CD14-positive monocyte (primary cell): Measurements from ENCODE around the gene PDF. TPM values are rescaled to one million over a fixed set of nuclear protein-coding genes. Genes with fewer than 3 reads are reported as not detected.

Experiments
- DNase-seq, 3 donors: peaks; one replicate each; pipeline ENCODE4 v3.0.0-alpha.2; 2011 to 2022
- H2AFZ ChIP-seq: 2 replicates; pipeline ENCODE4 v1.6.0; 2012; ENCODE audit warnings: mild to moderate bottlenecking, low read depth, low read length, inconsistent platforms; ENCODE audit not compliant: insufficient read depth, poor library complexity, severe bottlenecking
- H3K27ac ChIP-seq, 2 donors: 1 replicate in 1 of 2; 2 replicates in 1 of 2; pipeline ENCODE4 v1.5.1; 2012 to 2013; ENCODE audit warnings: low read length in 2 of 2, control low read depth in 1 of 2, inconsistent platforms in 1 of 2, low read depth in 1 of 2, mild to moderate bottlenecking in 1 of 2
- H3K27me3 ChIP-seq, 2 donors: one replicate each; pipeline versions ENCODE4 v1.6.0 to v1.6.1; 2011 to 2013; ENCODE audit warnings: low read length in 2 of 2; ENCODE audit not compliant: control insufficient read depth in 2 of 2, insufficient read depth in 2 of 2
- H3K36me3 ChIP-seq, 2 donors: replicated peaks in 1 of 2; 1 replicate in 1 of 2; 2 replicates in 1 of 2; pipeline versions ENCODE4 v1.5.1 to v1.6.1; 2012 to 2013; ENCODE audit warnings: low read length in 2 of 2, control low read depth in 1 of 2, inconsistent platforms in 1 of 2, mild to moderate bottlenecking in 1 of 2; ENCODE audit not compliant: insufficient read depth in 2 of 2, control insufficient read depth in 1 of 2
- H3K4me1 ChIP-seq, 2 donors: 1 replicate in 1 of 2; 2 replicates in 1 of 2; pipeline versions ENCODE4 v1.5.1 to v1.6.1; 2012 to 2013; ENCODE audit warnings: low read length in 2 of 2, control low read depth in 1 of 2, inconsistent platforms in 1 of 2, mild to moderate bottlenecking in 1 of 2, moderate library complexity in 1 of 2; ENCODE audit not compliant: insufficient read depth in 2 of 2, control insufficient read depth in 1 of 2
- H3K4me2 ChIP-seq: replicated peaks from 2 replicates; pipeline ENCODE3; 2012; ENCODE audit warnings: low read length, moderate library complexity, mild to moderate bottlenecking; ENCODE audit not compliant: poor library complexity, severe bottlenecking; ENCODE audit errors: extremely low read depth
- H3K4me3 ChIP-seq, 3 experiments: fragments of 200-600 bp in 1 of 3; sonication (generic) in 1 of 3; replicated peaks in 1 of 3; 1 replicate in 2 of 3; 2 replicates in 1 of 3; pipeline ENCODE4 v1.5.1; 2011 to 2013; ENCODE audit warnings: low read length in 3 of 3, mild to moderate bottlenecking in 3 of 3, control low read depth in 2 of 3, low read depth in 2 of 3, inconsistent platforms in 1 of 3, moderate library complexity in 1 of 3
- H3K79me2 ChIP-seq: 2 replicates; pipeline ENCODE4 v1.6.0; 2012; ENCODE audit warnings: mild to moderate bottlenecking, control low read depth, inconsistent platforms, low read length, moderate library complexity; ENCODE audit not compliant: insufficient read depth
- H3K9ac ChIP-seq: 2 replicates; pipeline ENCODE4 v1.6.0; 2017; ENCODE audit warnings: low read length, mild to moderate bottlenecking; ENCODE audit not compliant: insufficient read depth, poor library complexity, severe bottlenecking
- H3K9me3 ChIP-seq, 2 donors: replicated peaks in 1 of 2; 1 replicate in 1 of 2; 2 replicates in 1 of 2; pipeline versions ENCODE4 v1.5.1 to v1.6.1; 2012 to 2013; ENCODE audit warnings: low read length in 2 of 2, control low read depth in 1 of 2; ENCODE audit not compliant: control insufficient read depth in 1 of 2, insufficient read depth in 1 of 2
- H4K20me1 ChIP-seq: 2 replicates; pipeline ENCODE4 v1.6.0; 2012; ENCODE audit warnings: mild to moderate bottlenecking, low read length, control low read depth, moderate library complexity; ENCODE audit not compliant: insufficient read depth
- H3K27ac Mint-ChIP-seq, 7 donors: one replicate each; pipeline ENCODE4 v1.8.0; 2020; ENCODE audit warnings: mild to moderate bottlenecking in 7 of 7, mixed read lengths in 7 of 7, moderate library complexity in 6 of 7, inconsistent platforms in 2 of 7
- H3K27me3 Mint-ChIP-seq, 3 donors: one replicate each; pipeline ENCODE4 v1.8.0; 2021 to 2022; ENCODE audit warnings: low read depth in 3 of 3, mild to moderate bottlenecking in 3 of 3, mixed read lengths in 3 of 3, moderate library complexity in 3 of 3, inconsistent platforms in 1 of 3
- H3K36me3 Mint-ChIP-seq, 2 donors: one replicate each; pipeline ENCODE4 v1.8.0; 2020; ENCODE audit warnings: mixed read lengths in 2 of 2, inconsistent platforms in 1 of 2, mild to moderate bottlenecking in 1 of 2
- H3K4me1 Mint-ChIP-seq: one replicate; pipeline ENCODE4 v1.8.0; 2020; ENCODE audit warnings: mild to moderate bottlenecking, mixed read lengths
- H3K4me3 Mint-ChIP-seq, 2 donors: one replicate each; pipeline ENCODE4 v1.8.0; 2020; ENCODE audit warnings: mild to moderate bottlenecking in 2 of 2, mixed read lengths in 2 of 2, moderate library complexity in 1 of 2
- H3K9me3 Mint-ChIP-seq, 7 donors: one replicate each; pipeline ENCODE4 v1.8.0; 2020 to 2022; ENCODE audit warnings: mixed read lengths in 7 of 7, mild to moderate bottlenecking in 6 of 7, moderate library complexity in 6 of 7, inconsistent platforms in 2 of 7
- CTCF ChIP-seq: fragments of 200-600 bp; IDR thresholded peaks from one replicate; pipeline ENCODE4 v1.8.0; 2022; ENCODE audit warnings: antibody characterized with exemption, mild to moderate bottlenecking
- WGBS: methylation state at CpG from one replicate; pipeline ENCODE4 v1.1.5; 2013; ENCODE audit warnings: missing lambda C conversion rate; ENCODE audit not compliant: insufficient coverage; 5-methylcytosine and 5-hydroxymethylcytosine counted together
- intact Hi-C, 2 donors: fragments of 100-400 bp; cut with micrococcal nuclease; formaldehyde crosslinking; loops; one replicate each; pipeline versions ENCODE4 v1.15.0 to v1.15.1; 2023
- polyA plus RNA-seq, 3 donors: library from polyadenylated mRNA; depleted of rRNA in 1 of 3; unstranded in 2 of 3; stranded (reverse) in 1 of 3; fragments of 300-500 nt in 2 of 3; fragments of >200 nt in 1 of 3; fragmentation: Illumina TruSeq in 2 of 3; gene quantifications; 1 replicate in 2 of 3; 2 replicates in 1 of 3; pipeline ENCODE4 v1.2.3, GENCODE V29; 2012 to 2021

PDF gene
- polyA plus RNA-seq, 3 donors = 2.3 to 7.2 (median 4.2) TPM

- Histone ChIP-seq H3K27ac (no peak overlapping the region), H2AFZ (no peak overlapping the region), H3K27me3 (no peaks in the 10 kb centered on the region), H4K20me1 (no peaks in the 10 kb centered on the region), H3K4me2 (no peak overlapping the region), H3K4me1 (peaks cover 28 to 32% of the 10 kb centered on the region in 2 donors), H3K9me3 (no peaks in the 10 kb centered on the region), H3K79me2 (no peaks in the 10 kb centered on the region), H3K9ac (no peak overlapping the region), H3K36me3 (no peaks in the 10 kb centered on the region), H3K4me3 (no peak overlapping the region)
- peaks cover 10 to 12% of the 10 kb centered on the region in 2 donors for H3K36me3 Mint-ChIP-seq
- H3K4me1 Mint-ChIP-seq = peaks cover 31% of the 10 kb centered on the region
- no peak for DNase-seq
- H3K4me3 Mint-ChIP-seq = no peak overlapping the region
- peaks cover 1 to 9% (median 7%) of the 10 kb centered on the region in 3 donors for H3K27me3 Mint-ChIP-seq
- H3K9me3 Mint-ChIP-seq = peaks cover 0 to 3% (median 0%) of the 10 kb centered on the region in 7 donors
- TF ChIP-seq CTCF = no peak
- 100% methylated on average over 2 of the region's 4 CpGs for WGBS
- peak overlapping the region in 1 of 7 donors; percentile 38 for H3K27ac Mint-ChIP-seq
- intact Hi-C loops = no loop called here
Observed at GRCh38 chr16:69302301-69302700, 28.1 kb downstream of the PDF start.

- DNase-seq = no peak
- H3K27me3 Mint-ChIP-seq = peaks cover 1 to 9% (median 7%) of the 10 kb centered on the region in 3 donors
- TF ChIP-seq CTCF = no peak
- Histone ChIP-seq H3K9me3 (no peaks in the 10 kb centered on the region), H3K36me3 (no peaks in the 10 kb centered on the region), H3K4me3 (no peak overlapping the region), H2AFZ (no peak overlapping the region), H3K79me2 (no peaks in the 10 kb centered on the region), H3K9ac (no peak overlapping the region), H3K27ac (no peak overlapping the region), H3K27me3 (no peaks in the 10 kb centered on the region), H3K4me1 (peaks cover 28 to 32% of the 10 kb centered on the region in 2 donors), H3K4me2 (no peak overlapping the region), H4K20me1 (no peaks in the 10 kb centered on the region)
- intact Hi-C loops = no loop called here
- WGBS = 100% methylated on average over 2 of the region's 4 CpGs
- peaks cover 10 to 12% of the 10 kb centered on the region in 2 donors for H3K36me3 Mint-ChIP-seq
- H3K27ac Mint-ChIP-seq = no peak overlapping the region
- H3K4me3 Mint-ChIP-seq = no peak overlapping the region
- H3K4me1 Mint-ChIP-seq = peaks cover 31% of the 10 kb centered on the region
- peaks cover 0 to 3% (median 0%) of the 10 kb centered on the region in 7 donors for H3K9me3 Mint-ChIP-seq
Observed at GRCh38 chr16:69301861-69302260, 28.5 kb downstream of the PDF start.
